Keratinocyte (primary cell): ENCODE results near the gene PIGX.

ENCODE experiments used
- CTCF ChIP-seq, 3 experiments: IDR thresholded peaks in 1 of 3; conservative IDR thresholded peaks in 1 of 3; optimal IDR thresholded peaks in 1 of 3; 2 replicates in 2 of 3; 3 replicates in 1 of 3; pipeline versions ENCODE3 to v1.5.1; 2011; ENCODE audit warnings: low read length in 3 of 3, mild to moderate bottlenecking in 3 of 3, moderate library complexity in 2 of 3, control low read depth in 1 of 3, inconsistent platforms in 1 of 3; ENCODE audit not compliant: insufficient read depth in 2 of 3; ENCODE audit errors: extremely low read depth in 1 of 3
- EZH2 ChIP-seq: IDR thresholded peaks from one replicate; pipeline ENCODE4 v1.6.1; 2012; ENCODE audit warnings: inconsistent platforms, mild to moderate bottlenecking, low read length, moderate library complexity

DNA sequence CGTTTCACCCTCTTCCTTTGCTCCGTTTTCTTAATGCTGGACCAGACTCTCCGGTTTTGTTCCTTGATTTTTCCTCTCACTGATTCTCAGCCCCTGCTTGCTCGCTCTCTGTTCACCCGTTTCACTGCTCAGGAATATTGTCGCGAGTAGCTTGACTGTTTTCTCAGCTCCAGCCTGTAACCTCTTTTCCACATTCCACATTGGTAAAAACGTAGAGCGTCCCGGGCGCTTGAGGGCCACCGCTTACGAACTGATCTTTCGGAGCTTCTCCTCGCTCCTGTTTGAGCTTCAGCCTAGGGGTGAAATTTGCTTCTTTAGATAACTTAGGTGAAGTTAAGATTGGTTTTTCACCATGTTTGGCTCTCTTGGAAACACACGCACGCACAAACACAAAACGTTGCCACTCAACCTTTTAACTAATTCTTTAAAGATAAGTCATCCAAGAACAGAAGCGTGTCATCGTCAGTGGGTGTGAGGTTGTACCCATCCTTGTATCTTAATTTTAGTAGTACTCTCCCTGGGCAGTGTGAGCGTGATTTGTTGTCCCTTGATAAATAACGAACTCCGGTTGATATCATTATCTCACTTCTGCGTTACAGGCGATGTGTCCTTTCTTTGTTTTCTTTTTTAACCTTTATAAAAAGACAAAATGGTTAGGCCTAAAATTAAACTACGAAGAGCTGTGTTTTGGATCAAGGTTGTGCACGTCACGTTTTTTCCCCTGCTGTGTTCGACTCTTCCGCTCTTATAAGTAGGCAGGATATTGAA, 28.5 kb downstream of the PIGX start:
- no peak for TF ChIP-seq CTCF (optimal IDR thresholded peaks at IDR 0.05 in 1 of 3, IDR thresholded peaks at IDR 0.05 in 1 of 3, conservative IDR thresholded peaks at IDR 0.05 in 1 of 3; ENCODE audit: extremely low read depth in 1 of 3, insufficient read depth in 2 of 3, low read length in 3 of 3)
- no peak for TF ChIP-seq EZH2
